Astrocyte (in vitro differentiated cells and primary cell): ENCODE results near the gene CEP97. TPM values are rescaled to one million over a fixed set of nuclear protein-coding genes. Genes with fewer than 3 reads are reported as not detected.

Experiments
- DNase-seq: peaks from one replicate; pipeline ENCODE4 v3.0.0-alpha.2; 2010; ENCODE audit warnings: low read depth
- FAIRE-seq: peaks from 2 replicates; lab custom pipeline; 2011; peaks lifted over from hg19 to GRCh38; lab: Jason Lieb, UNC
- H2AFZ ChIP-seq: 2 replicates; pipeline ENCODE4 v1.6.0; 2012; ENCODE audit warnings: low read depth, low read length, inconsistent platforms
- H3K27ac ChIP-seq: 2 replicates; pipeline ENCODE4 v1.5.1; 2011; ENCODE audit warnings: low read depth, low read length, inconsistent platforms
- H3K27me3 ChIP-seq: 2 replicates; pipeline ENCODE4 v1.6.0; 2011; ENCODE audit warnings: low read length, inconsistent platforms; ENCODE audit not compliant: insufficient read depth
- H3K36me3 ChIP-seq: 2 replicates; pipeline ENCODE4 v1.5.1; 2011; ENCODE audit warnings: low read length, inconsistent platforms; ENCODE audit not compliant: insufficient read depth
- H3K4me1 ChIP-seq: 2 replicates; pipeline ENCODE4 v1.5.1; 2011; ENCODE audit warnings: low read length, inconsistent platforms; ENCODE audit not compliant: insufficient read depth
- H3K4me2 ChIP-seq: 2 replicates; pipeline ENCODE4 v1.6.0; 2012; ENCODE audit warnings: low read length, inconsistent platforms
- H3K4me3 ChIP-seq: 2 replicates; pipeline ENCODE4 v1.5.1; 2011; ENCODE audit warnings: low read depth, mild to moderate bottlenecking, low read length, inconsistent platforms; ENCODE audit not compliant: insufficient read depth
- H3K79me2 ChIP-seq: 2 replicates; pipeline ENCODE4 v1.6.0; 2012; ENCODE audit warnings: mild to moderate bottlenecking, low read length, inconsistent platforms; ENCODE audit not compliant: insufficient read depth
- H3K9ac ChIP-seq: 2 replicates; pipeline ENCODE4 v1.6.0; 2012; ENCODE audit warnings: mild to moderate bottlenecking, low read length, inconsistent platforms
- H3K9me3 ChIP-seq: 2 replicates; pipeline ENCODE4 v1.5.1; 2012; ENCODE audit warnings: low read depth, mild to moderate bottlenecking, low read length, inconsistent platforms; ENCODE audit not compliant: insufficient read depth
- H4K20me1 ChIP-seq: 2 replicates; pipeline ENCODE4 v1.6.0; 2012; ENCODE audit warnings: low read length, inconsistent platforms; ENCODE audit not compliant: insufficient read depth
- H3K27ac Mint-ChIP-seq: one replicate; pipeline ENCODE4 v1.8.0; 2021; ENCODE audit warnings: mild to moderate bottlenecking, mixed read lengths; ENCODE audit not compliant: unreplicated experiment
- H3K27me3 Mint-ChIP-seq: one replicate; pipeline ENCODE4 v1.8.0; 2021; ENCODE audit warnings: low read depth, mixed read lengths; ENCODE audit not compliant: unreplicated experiment
- H3K36me3 Mint-ChIP-seq: one replicate; pipeline ENCODE4 v1.8.0; 2021; ENCODE audit warnings: low read depth, mixed read lengths; ENCODE audit not compliant: unreplicated experiment
- H3K4me1 Mint-ChIP-seq: one replicate; pipeline ENCODE4 v1.8.0; 2021; ENCODE audit warnings: low read depth, mixed read lengths; ENCODE audit not compliant: unreplicated experiment
- H3K4me3 Mint-ChIP-seq: one replicate; pipeline ENCODE4 v1.8.0; 2021; ENCODE audit warnings: mild to moderate bottlenecking, moderate library complexity, mixed read lengths; ENCODE audit not compliant: unreplicated experiment
- H3K9me3 Mint-ChIP-seq: one replicate; pipeline ENCODE4 v1.8.0; 2021; ENCODE audit warnings: mild to moderate bottlenecking, mixed read lengths; ENCODE audit not compliant: unreplicated experiment
- EZH2 ChIP-seq: IDR thresholded peaks from 2 replicates; pipeline ENCODE4 v1.6.1; 2012; ENCODE audit warnings: mild to moderate bottlenecking, low read length, inconsistent platforms; ENCODE audit not compliant: insufficient read depth
- total RNA-seq: library from RNA; stranded (reverse); gene quantifications from 2 replicates; pipeline ENCODE4 v1.2.1, GENCODE V29; 2021
- TF ChIP-seq, protein P1 (sequence below): IDR thresholded peaks from 2 replicates; pipeline ENCODE4 v1.5.1; 2011; ENCODE audit warnings: low read depth, mild to moderate bottlenecking, inconsistent platforms, low read length, moderate library complexity; ENCODE audit not compliant: insufficient read depth

CEP97 gene
- total RNA-seq, 1 donor from 2014 or later, result 11.5 TPM

DNA sequence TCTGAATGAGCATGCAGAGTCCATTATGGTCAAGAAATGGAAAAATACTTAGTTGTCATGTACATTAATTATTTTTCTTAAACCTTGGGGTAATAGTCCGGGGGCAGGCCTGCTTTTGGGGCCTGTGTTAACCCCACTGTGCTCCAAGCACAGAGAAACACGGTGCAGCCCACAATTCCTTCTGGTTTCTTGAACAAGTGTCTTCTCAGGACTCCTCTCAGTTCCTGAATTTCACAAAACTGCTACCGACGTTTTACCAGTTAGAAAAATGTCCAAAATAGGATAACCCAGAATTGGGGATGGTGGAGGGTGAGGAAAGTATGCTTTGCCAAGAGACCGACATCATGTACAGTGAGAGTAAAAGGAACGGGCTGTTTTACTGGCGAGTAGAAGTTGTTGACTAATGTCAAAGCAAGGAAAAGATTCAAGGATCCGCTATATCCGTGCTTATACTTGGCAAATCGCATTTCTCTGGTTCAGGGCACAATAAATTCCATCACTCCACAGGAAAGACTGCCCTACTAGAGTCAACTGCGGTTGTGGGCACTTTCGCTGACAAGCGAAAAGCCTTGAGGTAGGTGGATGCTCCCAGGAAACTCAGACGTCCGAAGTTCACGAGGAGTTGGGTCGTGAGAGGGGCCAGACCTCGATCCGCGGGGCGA lies 54.1 kb downstream of the CEP97 start:
- H3K9me3 ChIP-seq, result no peaks in the 10 kb centered on the region
- peak overlapping the region; percentile 82 for H3K4me3 ChIP-seq
- H3K4me1 Mint-ChIP-seq, result peaks cover 4% of the 10 kb centered on the region
- no peaks in the 10 kb centered on the region for H3K27me3 ChIP-seq
- H3K9me3 Mint-ChIP-seq, result no peaks in the 10 kb centered on the region
- no peak for FAIRE-seq
- no peak for DNase-seq
- H3K36me3 Mint-ChIP-seq, result peaks cover 4% of the 10 kb centered on the region
- H2AFZ ChIP-seq, result peak overlapping the region; percentile 100
- peak overlapping the region; percentile 96 for H3K4me2 ChIP-seq
- peak overlapping the region; percentile 98 for H3K4me3 Mint-ChIP-seq
- peaks cover 3% of the 10 kb centered on the region for H4K20me1 ChIP-seq
- H3K27ac Mint-ChIP-seq, result peak overlapping the region; percentile 64
- peaks cover 20% of the 10 kb centered on the region for H3K4me1 ChIP-seq
- H3K9ac ChIP-seq, result peak overlapping the region; percentile 80
- H3K27ac ChIP-seq, result peak overlapping the region; percentile 75
- TF ChIP-seq, protein P1, sequence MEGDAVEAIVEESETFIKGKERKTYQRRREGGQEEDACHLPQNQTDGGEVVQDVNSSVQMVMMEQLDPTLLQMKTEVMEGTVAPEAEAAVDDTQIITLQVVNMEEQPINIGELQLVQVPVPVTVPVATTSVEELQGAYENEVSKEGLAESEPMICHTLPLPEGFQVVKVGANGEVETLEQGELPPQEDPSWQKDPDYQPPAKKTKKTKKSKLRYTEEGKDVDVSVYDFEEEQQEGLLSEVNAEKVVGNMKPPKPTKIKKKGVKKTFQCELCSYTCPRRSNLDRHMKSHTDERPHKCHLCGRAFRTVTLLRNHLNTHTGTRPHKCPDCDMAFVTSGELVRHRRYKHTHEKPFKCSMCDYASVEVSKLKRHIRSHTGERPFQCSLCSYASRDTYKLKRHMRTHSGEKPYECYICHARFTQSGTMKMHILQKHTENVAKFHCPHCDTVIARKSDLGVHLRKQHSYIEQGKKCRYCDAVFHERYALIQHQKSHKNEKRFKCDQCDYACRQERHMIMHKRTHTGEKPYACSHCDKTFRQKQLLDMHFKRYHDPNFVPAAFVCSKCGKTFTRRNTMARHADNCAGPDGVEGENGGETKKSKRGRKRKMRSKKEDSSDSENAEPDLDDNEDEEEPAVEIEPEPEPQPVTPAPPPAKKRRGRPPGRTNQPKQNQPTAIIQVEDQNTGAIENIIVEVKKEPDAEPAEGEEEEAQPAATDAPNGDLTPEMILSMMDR, result no peak
- no peak for TF ChIP-seq EZH2
- H3K79me2 ChIP-seq, result peaks cover 28% of the 10 kb centered on the region
- no peaks in the 10 kb centered on the region for H3K27me3 Mint-ChIP-seq
- H3K36me3 ChIP-seq, result peaks cover 3% of the 10 kb centered on the region

DNA sequence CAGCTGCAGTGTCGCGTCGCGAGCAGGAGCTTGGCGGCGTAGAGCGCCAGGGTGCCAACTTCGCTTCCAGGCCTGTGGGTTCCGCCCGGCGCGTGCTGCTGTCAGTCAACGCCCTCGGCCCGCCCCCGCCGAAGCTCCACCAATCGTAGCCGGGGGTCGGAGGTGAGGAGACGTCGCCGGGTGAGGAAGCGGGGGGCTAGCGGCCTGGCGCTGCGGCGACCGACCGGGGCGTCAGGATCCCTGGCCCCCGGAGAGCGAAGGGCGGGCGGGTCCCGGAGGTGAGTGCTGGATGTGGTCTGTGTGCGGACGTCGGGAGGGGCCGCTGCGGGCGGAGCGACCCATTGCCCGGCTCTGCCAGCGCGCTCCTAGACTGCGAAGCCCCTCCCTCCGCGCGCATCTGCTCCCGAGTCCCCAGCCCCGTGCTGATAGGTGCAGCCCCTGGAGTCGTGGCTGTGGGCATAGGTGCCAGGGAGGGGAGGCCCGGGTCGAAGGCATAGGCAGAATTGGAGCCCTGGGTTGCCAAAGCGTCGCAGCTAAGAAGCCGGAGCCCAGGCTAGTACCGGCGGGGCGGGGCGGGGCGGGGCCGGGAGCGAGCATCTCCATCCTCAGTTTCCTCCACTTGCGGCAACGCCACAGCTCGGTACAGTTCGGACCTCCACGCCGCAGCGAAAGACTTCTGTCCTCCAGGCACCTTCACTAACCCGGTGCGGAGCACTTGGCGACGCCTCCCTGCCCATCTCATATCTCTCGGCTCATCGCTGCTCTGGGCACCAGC lies 54.8 kb downstream of the CEP97 start, which contains the start of gene NXPE3:
Gene NXPE3 (plus strand): TSS at position 165 of the 775 bp plus-strand sequence. CDS start 6,386 bp downstream, outside the sequence.
- FAIRE-seq, result no peak
- Histone ChIP-seq H3K27ac (peak within 1 kb of the TSS; percentile 75), H3K4me2 (peak within 1 kb of the TSS; percentile 96)

More for the DNA sequence above, 54.8 kb downstream of the CEP97 start, which contains the start of gene NXPE3:
- Histone ChIP-seq H3K27me3 (no peaks in the 10 kb centered on the region), H4K20me1 (peaks cover 5% of the 10 kb centered on the region), H2AFZ (peak within 1 kb of the TSS; percentile 100), H3K4me3 (peak within 1 kb of the TSS; percentile 82), H3K9ac (peak within 1 kb of the TSS; percentile 80), H3K9me3 (no peaks in the 10 kb centered on the region), H3K4me1 (peaks cover 20% of the 10 kb centered on the region), H3K79me2 (peaks cover 28% of the 10 kb centered on the region), H3K36me3 (peaks cover 8% of the 10 kb centered on the region)
- Mint-ChIP-seq H3K9me3 (no peaks in the 10 kb centered on the region), H3K27ac (peak within 1 kb of the TSS; percentile 64), H3K4me1 (peaks cover 4% of the 10 kb centered on the region), H3K4me3 (peak within 1 kb of the TSS; percentile 98), H3K36me3 (peaks cover 8% of the 10 kb centered on the region), H3K27me3 (no peaks in the 10 kb centered on the region)
- TF ChIP-seq, protein P1, result no peak
- TF ChIP-seq EZH2, result no peak
- DNase-seq, result peak; percentile 51
